Stimulated activated CD8-positive, alpha-beta memory T cell treated with anti-CD3 and anti-CD28 coated beads, Interleukin-12 subunit alpha, Interleukin-12 subunit beta, amount 100 ng/mL, for 24 hours (primary cell): ENCODE measurements around the gene FOXK1.

Source experiments
- DNase-seq: peaks from one replicate; pipeline ENCODE4 v3.0.0-alpha.2; 2020; ENCODE audit errors: extremely low read depth

The FOXK1 gene

GRCh38 chr7:4765776-4766490 is 83.8 kb downstream of the FOXK1 start:
- DNase-seq, result no peak

GRCh38 chr7:4766666-4767519 is 84.8 kb downstream of the FOXK1 start:
- no peak for DNase-seq

GRCh38 chr7:4768597-4769569 is 86.8 kb downstream of the FOXK1 start:
- DNase-seq, result no peak

GRCh38 chr7:4769761-4770160 is 87.7 kb downstream of the FOXK1 start:
- no peak for DNase-seq

- no peak for DNase-seq
These were observed 88.8 kb downstream of the FOXK1 start for GRCh38 chr7:4770886-4771285.

GRCh38 chr7:4771737-4772136 is 89.6 kb downstream of the FOXK1 start:
- no peak for DNase-seq

GRCh38 chr7:4772306-4772705 is 90.2 kb downstream of the FOXK1 start:
- DNase-seq, result no peak

- DNase-seq, result no peak
These were observed 91.9 kb downstream of the FOXK1 start for GRCh38 chr7:4774007-4774406.

GRCh38 chr7:4774658-4775249 is 92.7 kb downstream of the FOXK1 start:
- no peak for DNase-seq

GRCh38 chr7:4775250-4775847 is 93.3 kb downstream of the FOXK1 start, which contains the start of gene AP5Z1:
Gene AP5Z1, plus strand, starts transcription at chr7:4775623. Its CDS starts 93 bp downstream, at chr7:4775716.
- peak; percentile 89 for DNase-seq

GRCh38 chr7:4775848-4776623 is 93.9 kb downstream of the FOXK1 start:
- no peak for DNase-seq

GRCh38 chr7:4779118-4779517 is 97.0 kb downstream of the FOXK1 start:
- DNase-seq, result no peak

GRCh38 chr7:4781366-4782069 is 99.4 kb downstream of the FOXK1 start:
- no peak for DNase-seq

GRCh38 chr7:4782333-4783291 is 100.5 kb downstream of the FOXK1 start:
- DNase-seq, result no peak

- no peak for DNase-seq
These were observed 101.2 kb downstream of the FOXK1 start for GRCh38 chr7:4783292-4783652.

- DNase-seq, result no peak
These were observed 101.8 kb downstream of the FOXK1 start for GRCh38 chr7:4783762-4784351.

GRCh38 chr7:4784799-4785198 is 102.7 kb downstream of the FOXK1 start:
- no peak for DNase-seq

GRCh38 chr7:4785371-4785770 is 103.3 kb downstream of the FOXK1 start:
- no peak for DNase-seq
